Esophagus muscularis mucosa (tissue), 4 donors: ENCODE data around the gene TNFAIP2. TPM values are rescaled to one million over a fixed set of nuclear protein-coding genes. Genes with fewer than 3 reads are reported as not detected.
A peak's percentile ranks its signal among the peaks of the same experiment; 100 is the strongest.

Experiments used
- DNase-seq: peaks from one replicate; pipeline ENCODE4 v3.0.0-alpha.2; 2017; ENCODE audit errors: extremely low spot score
- H3K27ac ChIP-seq, 4 donors: fragments of 200-600 bp; sonication (generic); replicated peaks in 1 of 4; 1 replicate in 3 of 4; 2 replicates in 1 of 4; pipeline ENCODE4 v1.5.1; 2016 to 2019; ENCODE audit warnings: mild to moderate bottlenecking in 1 of 4
- H3K27me3 ChIP-seq, 4 donors: fragments of 200-600 bp; sonication (generic); one replicate each; pipeline versions ENCODE4 v1.5.1 to v1.6.0; 2016 to 2019
- H3K36me3 ChIP-seq, 4 donors: fragments of 200-600 bp; sonication (generic); one replicate each; pipeline ENCODE4 v1.5.1; 2016 to 2019
- H3K4me1 ChIP-seq, 4 donors: fragments of 200-600 bp; sonication (generic); one replicate each; pipeline ENCODE4 v1.5.1; 2016 to 2019
- H3K4me3 ChIP-seq, 4 donors: fragments of 200-600 bp; sonication (generic); 1 replicate in 2 of 4; 2 replicates in 2 of 4; pipeline ENCODE4 v1.5.1; 2016 to 2019; ENCODE audit warnings: mild to moderate bottlenecking in 4 of 4, moderate library complexity in 1 of 4
- H3K9me3 ChIP-seq, 4 donors: fragments of 200-600 bp; sonication (generic); 1 replicate in 3 of 4; 2 replicates in 1 of 4; pipeline ENCODE4 v1.5.1; 2016 to 2019
- EP300 ChIP-seq: sonication (generic); formaldehyde crosslinking; IDR thresholded peaks from one replicate; pipeline ENCODE4 v1.6.1; 2017; ENCODE audit warnings: antibody characterized with exemption
- POLR2A ChIP-seq: fragments of 450-650 bp; IDR thresholded peaks from one replicate; pipeline ENCODE4 v1.6.1; 2017; ENCODE audit warnings: antibody characterized with exemption, moderate library complexity, mild to moderate bottlenecking, low read depth
- POLR2AphosphoS5 ChIP-seq, 2 donors: sonication (generic); formaldehyde crosslinking; IDR thresholded peaks; one replicate each; pipeline ENCODE4 v1.6.1; 2017; ENCODE audit warnings: antibody characterized with exemption in 2 of 2
- WGBS: methylation state at CpG from one replicate; pipeline ENCODE4 v1.1.5; 2018; 5-methylcytosine and 5-hydroxymethylcytosine counted together
- intact Hi-C: fragments of 100-400 bp; cut with DNase I; formaldehyde crosslinking; loops from one replicate; pipeline ENCODE4 v1.15.1; 2023
- total RNA-seq, 4 donors: library from RNA; depleted of rRNA; stranded (reverse); fragments of >200 nt; gene quantifications; one replicate each; pipeline versions ENCODE4 v1.1.0 to v1.2.1, GENCODE V29; 2016
- TF ChIP-seq, protein P1 (sequence below), 3 experiments: fragments of 200-600 bp in 2 of 3; fragments of 450-650 bp in 1 of 3; sonication (generic) in 2 of 3; IDR thresholded peaks; one replicate each; pipeline ENCODE4 v1.5.1; 2017 to 2019; ENCODE audit warnings: antibody characterized with exemption in 3 of 3, mild to moderate bottlenecking in 2 of 3, moderate library complexity in 1 of 3

TNFAIP2 gene
- total RNA-seq, 4 donors from 2014 or later, result 29.0 to 104 (median 74.0) TPM

DNA sequence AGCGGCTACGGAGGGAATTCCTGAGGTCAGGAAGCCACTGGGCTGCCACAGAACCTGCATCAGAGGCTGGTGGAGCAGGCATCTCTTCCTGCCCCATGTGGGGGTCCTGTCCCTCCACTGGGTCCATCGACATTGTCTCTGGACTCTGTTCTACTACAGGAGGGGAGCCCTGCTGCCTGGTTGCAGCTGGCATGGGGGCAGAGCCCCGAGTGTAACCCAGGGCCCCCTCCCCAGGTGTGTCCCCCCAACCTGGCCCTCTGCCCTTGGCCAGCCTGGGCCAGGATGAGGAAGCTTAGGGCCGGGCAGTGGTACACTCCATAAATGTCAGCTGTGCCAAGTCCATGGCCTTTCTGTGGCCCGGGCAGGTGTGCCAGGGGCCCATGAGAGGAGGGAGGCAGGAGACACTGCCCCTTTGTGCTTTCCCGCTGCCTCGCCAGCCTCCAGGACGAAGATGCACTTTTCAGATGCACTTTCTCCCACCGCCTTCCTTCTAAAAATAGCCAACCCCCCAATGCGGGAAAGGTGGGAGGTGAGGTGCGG, 32.7 kb upstream of the TNFAIP2 start:
- peak overlapping the region in 1 of 4 donors; percentile 58 for H3K4me3 ChIP-seq
- no peaks in the 10 kb centered on the region for H3K36me3 ChIP-seq
- H3K27me3 ChIP-seq, result peaks cover 0 to 22% (median 5%) of the 10 kb centered on the region in 4 donors
- H3K9me3 ChIP-seq, result no peaks in the 10 kb centered on the region
- intact Hi-C loops, result no loop called here
- TF ChIP-seq POLR2A (no peak), POLR2AphosphoS5 (IDR thresholded peaks at IDR 0.05) (no peak)
- TF ChIP-seq, protein P1, sequence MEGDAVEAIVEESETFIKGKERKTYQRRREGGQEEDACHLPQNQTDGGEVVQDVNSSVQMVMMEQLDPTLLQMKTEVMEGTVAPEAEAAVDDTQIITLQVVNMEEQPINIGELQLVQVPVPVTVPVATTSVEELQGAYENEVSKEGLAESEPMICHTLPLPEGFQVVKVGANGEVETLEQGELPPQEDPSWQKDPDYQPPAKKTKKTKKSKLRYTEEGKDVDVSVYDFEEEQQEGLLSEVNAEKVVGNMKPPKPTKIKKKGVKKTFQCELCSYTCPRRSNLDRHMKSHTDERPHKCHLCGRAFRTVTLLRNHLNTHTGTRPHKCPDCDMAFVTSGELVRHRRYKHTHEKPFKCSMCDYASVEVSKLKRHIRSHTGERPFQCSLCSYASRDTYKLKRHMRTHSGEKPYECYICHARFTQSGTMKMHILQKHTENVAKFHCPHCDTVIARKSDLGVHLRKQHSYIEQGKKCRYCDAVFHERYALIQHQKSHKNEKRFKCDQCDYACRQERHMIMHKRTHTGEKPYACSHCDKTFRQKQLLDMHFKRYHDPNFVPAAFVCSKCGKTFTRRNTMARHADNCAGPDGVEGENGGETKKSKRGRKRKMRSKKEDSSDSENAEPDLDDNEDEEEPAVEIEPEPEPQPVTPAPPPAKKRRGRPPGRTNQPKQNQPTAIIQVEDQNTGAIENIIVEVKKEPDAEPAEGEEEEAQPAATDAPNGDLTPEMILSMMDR (IDR thresholded peaks at IDR 0.05), result no peak
- 78% methylated on average over 12 of the region's 12 CpGs for WGBS
- no peak for DNase-seq
- peaks cover 6 to 33% (median 26%) of the 10 kb centered on the region in 4 donors for H3K4me1 ChIP-seq
- no peak overlapping the region for H3K27ac ChIP-seq

DNA sequence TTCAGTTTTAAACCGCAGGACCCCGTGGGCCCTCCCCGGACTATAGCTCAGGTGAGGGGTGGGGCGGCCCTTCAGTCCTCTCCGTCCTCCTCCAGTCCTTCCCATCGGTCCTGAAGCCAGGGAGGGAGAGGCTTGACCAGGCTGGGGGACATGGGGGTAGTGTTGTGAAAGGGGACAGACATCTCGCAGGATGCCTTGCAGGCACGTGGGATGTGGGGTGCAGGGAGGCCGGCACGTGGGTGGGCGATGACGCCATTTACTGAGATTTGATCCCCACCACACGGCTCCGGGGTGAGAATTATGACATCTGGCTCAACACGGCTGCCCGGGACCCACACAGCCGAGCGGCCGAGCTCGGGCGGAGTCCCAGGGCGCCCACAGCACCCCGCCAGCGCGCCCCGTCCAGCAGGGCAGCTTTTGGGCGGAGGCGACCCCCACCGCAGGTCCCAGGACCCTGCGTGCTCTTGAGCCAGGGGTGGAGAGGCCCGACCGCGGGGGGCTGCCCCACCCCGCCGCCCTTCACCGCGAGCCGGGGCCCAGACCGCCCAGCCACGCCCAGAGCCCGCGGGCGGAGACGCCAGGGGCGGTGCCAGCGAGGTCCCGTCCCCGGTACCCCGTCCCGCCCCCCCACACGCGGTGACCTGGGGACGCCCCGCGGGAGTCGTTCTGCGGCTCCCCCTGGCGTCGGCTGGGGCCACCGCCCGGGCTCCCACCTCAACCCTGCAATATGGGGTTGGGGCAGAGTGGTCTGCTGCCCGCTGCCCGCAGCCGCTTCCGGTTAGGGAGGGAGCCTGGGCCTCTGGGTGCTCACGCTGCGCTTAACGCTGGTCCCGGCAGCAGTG, 32.0 kb upstream of the TNFAIP2 start:
- intact Hi-C loops, result no loop called here
- H3K36me3 ChIP-seq, result no peaks in the 10 kb centered on the region
- DNase-seq, result no peak
- peaks cover 6 to 33% (median 26%) of the 10 kb centered on the region in 4 donors for H3K4me1 ChIP-seq
- no peak for TF ChIP-seq POLR2A
- TF ChIP-seq, protein P1 (IDR thresholded peaks at IDR 0.05), result peak; percentile 49 to 66 (median 57)
- H3K27ac ChIP-seq, result peak overlapping the region; percentile 31 to 54 (median 46)
- WGBS, result 8% methylated on average over 30 of the region's 69 CpGs
- peaks cover 0 to 15% (median 3%) of the 10 kb centered on the region in 4 donors for H3K27me3 ChIP-seq
- H3K9me3 ChIP-seq, result no peaks in the 10 kb centered on the region
- H3K4me3 ChIP-seq, result peak overlapping the region; percentile 58 to 74 (median 60)

DNA sequence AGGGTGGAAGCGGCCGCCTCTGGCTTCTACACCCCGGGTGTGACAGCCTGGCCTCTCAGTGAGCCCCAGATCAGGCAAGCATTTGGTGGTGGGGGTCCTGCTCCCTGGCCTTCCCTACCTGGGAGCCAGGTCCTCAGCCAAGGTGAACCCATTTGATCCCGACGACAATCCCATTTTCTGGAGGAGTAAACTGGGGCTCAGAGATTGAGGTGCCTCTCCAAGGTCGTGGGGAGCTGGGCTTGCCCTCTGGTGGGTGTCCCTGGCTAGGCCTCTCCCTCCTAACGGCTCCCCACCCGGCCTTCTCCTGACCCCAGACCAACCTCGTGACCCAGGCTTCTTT, 31.4 kb upstream of the TNFAIP2 start:
- peaks cover 0 to 9% (median 3%) of the 10 kb centered on the region in 4 donors for H3K27me3 ChIP-seq
- intact Hi-C loops, result no loop called here
- TF ChIP-seq EP300 (no peak), POLR2AphosphoS5 (IDR thresholded peaks at IDR 0.05) (no peak), POLR2A (no peak)
- TF ChIP-seq, protein P1 (IDR thresholded peaks at IDR 0.05), result no peak
- peak overlapping the region; percentile 58 to 74 (median 60) for H3K4me3 ChIP-seq
- H3K9me3 ChIP-seq, result no peaks in the 10 kb centered on the region
- 67% methylated on average over 8 of the region's 9 CpGs for WGBS
- H3K27ac ChIP-seq, result peak overlapping the region; percentile 31 to 54 (median 46)
- H3K4me1 ChIP-seq, result peaks cover 6 to 33% (median 26%) of the 10 kb centered on the region in 4 donors
- no peaks in the 10 kb centered on the region for H3K36me3 ChIP-seq
- no peak for DNase-seq

DNA sequence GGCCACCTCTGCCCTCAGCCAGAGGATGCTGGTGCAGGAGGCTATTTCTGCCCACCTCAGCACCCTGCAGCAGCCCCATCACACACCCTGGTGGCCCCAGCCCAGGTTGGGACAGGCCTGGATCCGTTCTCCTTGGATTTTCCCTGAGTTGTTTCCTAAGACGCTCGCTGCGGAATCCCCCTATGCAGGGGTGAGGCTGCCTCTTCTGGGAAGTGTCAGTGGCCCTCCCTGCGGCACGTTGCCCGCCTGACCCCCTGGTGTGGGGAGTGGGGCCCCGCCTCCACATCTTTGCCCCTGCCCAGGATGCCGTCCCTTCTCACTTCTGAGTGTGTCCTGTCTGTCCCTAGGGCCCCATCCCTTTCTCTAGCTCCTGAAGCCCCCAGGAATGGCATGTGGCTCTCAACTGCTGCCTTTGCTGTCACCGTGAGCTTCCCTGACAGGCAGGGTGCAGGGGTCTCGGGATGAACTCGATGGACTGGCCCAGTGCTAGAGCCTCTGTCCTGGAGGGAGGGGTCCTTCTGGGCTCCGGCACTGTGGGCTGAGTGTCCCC, 29.3 kb upstream of the TNFAIP2 start:
- TF ChIP-seq POLR2A (no peak), POLR2AphosphoS5 (IDR thresholded peaks at IDR 0.05) (no peak), EP300 (no peak)
- TF ChIP-seq, protein P1 (IDR thresholded peaks at IDR 0.05), result no peak
- Histone ChIP-seq H3K27ac (peak overlapping the region; percentile 57 to 68 (median 66)), H3K4me3 (peak overlapping the region; percentile 12 to 40 (median 25)), H3K4me1 (peaks cover 6 to 34% (median 28%) of the 10 kb centered on the region in 4 donors), H3K27me3 (peaks cover 0 to 17% (median 3%) of the 10 kb centered on the region in 4 donors), H3K36me3 (no peaks in the 10 kb centered on the region), H3K9me3 (no peaks in the 10 kb centered on the region)
- WGBS, result 87% methylated on average over 10 of the region's 13 CpGs
- no peak for DNase-seq
- intact Hi-C loops, result no loop called here
